ENCODE data around the gene CERS6. TPM values are rescaled to one million over a fixed set of nuclear protein-coding genes. Genes with fewer than 3 reads are reported as not detected.

The CERS6 gene
- total and polyA plus RNA-seq, 10 of the 15 experiments (the other 5 are each of a cell fraction or from before 2014, with no cell fraction given), result 1.3 to 20.4 (median 14.1) TPM

GRCh38 chr2:168522446-168522845, 66.4 kb downstream of the CERS6 start (continued):
- no peak for TF ChIP-seq ZNF687 (IDR thresholded peaks at IDR 0.05)

GRCh38 chr2:168524005-168524404, 67.9 kb downstream of the CERS6 start:
- intact Hi-C loops (cut with micrococcal nuclease; ENCODE audit: unreplicated experiment) (no loop called here), in situ Hi-C loops (cut with MboI) (no loop called here)
- Histone ChIP-seq H3K27ac (ENCODE audit: control insufficient read depth, insufficient read depth) (no peak overlapping the region), H3K36me3 (ENCODE audit: control insufficient read depth in 2 of 2, insufficient read depth in 2 of 2, low read length in 1 of 2) (no peaks in the 10 kb centered on the region), H2AFZ (ENCODE audit: control insufficient read depth, low read depth, low read length) (no peak overlapping the region), H3K4me2 (ENCODE audit: control insufficient read depth, insufficient read depth) (peak overlapping the region; percentile 26), H3K27me3 (replicated peaks in 1 of 2; ENCODE audit: control insufficient read depth in 2 of 2, insufficient read depth in 2 of 2, low read length in 1 of 2) (no peaks in the 10 kb centered on the region), H3K9me3 (replicated peaks; ENCODE audit: control insufficient read depth, insufficient read depth, low read length) (no peaks in the 10 kb centered on the region; the same call in 1 of the 3 replicates), H3K4me3 (no peak overlapping the region), H3K4me1 (ENCODE audit: control insufficient read depth, insufficient read depth, low read length) (peaks cover 42% of the 10 kb centered on the region), H3K9ac (ENCODE audit: control insufficient read depth, insufficient read depth, low read length) (no peak overlapping the region), H4K20me1 (ENCODE audit: control insufficient read depth, insufficient read depth) (no peaks in the 10 kb centered on the region; the same call in 1 of the 2 replicates), H3K79me2 (ENCODE audit: control insufficient read depth, insufficient read depth, low read length) (peaks cover 67% of the 10 kb centered on the region)
- DNase-seq (ENCODE audit: low read depth, low spot score) (no peak), ATAC-seq (peak; percentile 66), FAIRE-seq (no peak)
- RAD21 ChIA-PET (ENCODE audit: unreplicated experiment), result no interaction called here
- POLR2A ChIA-PET, result no interaction called here
- CTCF ChIA-PET, result no interaction called here
- WGBS (ENCODE audit: insufficient coverage, insufficient replicate concordance, low lambda C conversion rate, missing lambda C conversion rate), result 19% methylated on average over 2 of the region's 2 CpGs
- no TSS peak for BruUV-seq (replicated peaks)
- SMC1A ChIA-PET (ENCODE audit: uncharacterized antibody, unreplicated experiment), result interaction anchor here (0.8 to 1.5 kb wide), 2 partner anchors 21 to 27 kb away, joined by 3 to 4 read pairs; no protein-coding TSS in a partner anchor
- TF ChIP-seq MTA3 (IDR thresholded peaks at IDR 0.05; ENCODE audit: borderline replicate concordance, low read length) (no peak), POLR2AphosphoS2 (IDR thresholded peaks at IDR 0.05; ENCODE audit: low read depth, low read length) (no peak), YBX1 (IDR thresholded peaks at IDR 0.05) (no peak), RELB (IDR thresholded peaks at IDR 0.05; ENCODE audit: low read depth) (no peak), ASH2L (IDR thresholded peaks at IDR 0.05; ENCODE audit: borderline replicate concordance, low read depth) (no peak), PAX5 (IDR thresholded peaks at IDR 0.05; ENCODE audit: borderline replicate concordance, low read depth, low read length) (no peak), FOS (IDR thresholded peaks at IDR 0.05; ENCODE audit: borderline replicate concordance, extremely low read depth, insufficient read length) (no peak), SREBF1 (IDR thresholded peaks at IDR 0.05; ENCODE audit: low read length) (no peak)
- TF ChIP-seq, protein P1, sequence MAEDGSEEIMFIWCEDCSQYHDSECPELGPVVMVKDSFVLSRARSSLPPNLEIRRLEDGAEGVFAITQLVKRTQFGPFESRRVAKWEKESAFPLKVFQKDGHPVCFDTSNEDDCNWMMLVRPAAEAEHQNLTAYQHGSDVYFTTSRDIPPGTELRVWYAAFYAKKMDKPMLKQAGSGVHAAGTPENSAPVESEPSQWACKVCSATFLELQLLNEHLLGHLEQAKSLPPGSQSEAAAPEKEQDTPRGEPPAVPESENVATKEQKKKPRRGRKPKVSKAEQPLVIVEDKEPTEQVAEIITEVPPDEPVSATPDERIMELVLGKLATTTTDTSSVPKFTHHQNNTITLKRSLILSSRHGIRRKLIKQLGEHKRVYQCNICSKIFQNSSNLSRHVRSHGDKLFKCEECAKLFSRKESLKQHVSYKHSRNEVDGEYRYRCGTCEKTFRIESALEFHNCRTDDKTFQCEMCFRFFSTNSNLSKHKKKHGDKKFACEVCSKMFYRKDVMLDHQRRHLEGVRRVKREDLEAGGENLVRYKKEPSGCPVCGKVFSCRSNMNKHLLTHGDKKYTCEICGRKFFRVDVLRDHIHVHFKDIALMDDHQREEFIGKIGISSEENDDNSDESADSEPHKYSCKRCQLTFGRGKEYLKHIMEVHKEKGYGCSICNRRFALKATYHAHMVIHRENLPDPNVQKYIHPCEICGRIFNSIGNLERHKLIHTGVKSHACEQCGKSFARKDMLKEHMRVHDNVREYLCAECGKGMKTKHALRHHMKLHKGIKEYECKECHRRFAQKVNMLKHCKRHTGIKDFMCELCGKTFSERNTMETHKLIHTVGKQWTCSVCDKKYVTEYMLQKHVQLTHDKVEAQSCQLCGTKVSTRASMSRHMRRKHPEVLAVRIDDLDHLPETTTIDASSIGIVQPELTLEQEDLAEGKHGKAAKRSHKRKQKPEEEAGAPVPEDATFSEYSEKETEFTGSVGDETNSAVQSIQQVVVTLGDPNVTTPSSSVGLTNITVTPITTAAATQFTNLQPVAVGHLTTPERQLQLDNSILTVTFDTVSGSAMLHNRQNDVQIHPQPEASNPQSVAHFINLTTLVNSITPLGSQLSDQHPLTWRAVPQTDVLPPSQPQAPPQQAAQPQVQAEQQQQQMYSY (CRISPR knock-in tag; IDR thresholded peaks at IDR 0.05), result no peak
- TF ChIP-seq, protein P2, sequence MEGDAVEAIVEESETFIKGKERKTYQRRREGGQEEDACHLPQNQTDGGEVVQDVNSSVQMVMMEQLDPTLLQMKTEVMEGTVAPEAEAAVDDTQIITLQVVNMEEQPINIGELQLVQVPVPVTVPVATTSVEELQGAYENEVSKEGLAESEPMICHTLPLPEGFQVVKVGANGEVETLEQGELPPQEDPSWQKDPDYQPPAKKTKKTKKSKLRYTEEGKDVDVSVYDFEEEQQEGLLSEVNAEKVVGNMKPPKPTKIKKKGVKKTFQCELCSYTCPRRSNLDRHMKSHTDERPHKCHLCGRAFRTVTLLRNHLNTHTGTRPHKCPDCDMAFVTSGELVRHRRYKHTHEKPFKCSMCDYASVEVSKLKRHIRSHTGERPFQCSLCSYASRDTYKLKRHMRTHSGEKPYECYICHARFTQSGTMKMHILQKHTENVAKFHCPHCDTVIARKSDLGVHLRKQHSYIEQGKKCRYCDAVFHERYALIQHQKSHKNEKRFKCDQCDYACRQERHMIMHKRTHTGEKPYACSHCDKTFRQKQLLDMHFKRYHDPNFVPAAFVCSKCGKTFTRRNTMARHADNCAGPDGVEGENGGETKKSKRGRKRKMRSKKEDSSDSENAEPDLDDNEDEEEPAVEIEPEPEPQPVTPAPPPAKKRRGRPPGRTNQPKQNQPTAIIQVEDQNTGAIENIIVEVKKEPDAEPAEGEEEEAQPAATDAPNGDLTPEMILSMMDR (IDR thresholded peaks at IDR 0.05 in 2 of 3, conservative IDR thresholded peaks at IDR 0.05 in 1 of 3; ENCODE audit: control insufficient read depth in 2 of 3, extremely low read depth in 1 of 3, insufficient read depth in 1 of 3, low read depth in 3 of 3, low read length in 3 of 3), result no peak

All from GM12878 (cell line).